VCaP (cell line): Measurements from ENCODE around the gene ANXA9.
A peak's percentile ranks its signal among the peaks of the same experiment; 100 is the strongest.

Experiments used
- H3K27ac ChIP-seq: fragments of 450-650 bp; 2 replicates; pipeline ENCODE4 v1.5.1; 2017
- TF ChIP-seq, protein P1 (sequence below): fragments of 450-650 bp; conservative IDR thresholded peaks from 2 replicates; pipeline ENCODE4 v1.5.1; 2017; ENCODE audit warnings: mild to moderate bottlenecking, moderate library complexity

Gene ANXA9

GRCh38 chr1:150976401-150976821 lies 5.7 kb upstream of the ANXA9 start:
- TF ChIP-seq, protein P1, sequence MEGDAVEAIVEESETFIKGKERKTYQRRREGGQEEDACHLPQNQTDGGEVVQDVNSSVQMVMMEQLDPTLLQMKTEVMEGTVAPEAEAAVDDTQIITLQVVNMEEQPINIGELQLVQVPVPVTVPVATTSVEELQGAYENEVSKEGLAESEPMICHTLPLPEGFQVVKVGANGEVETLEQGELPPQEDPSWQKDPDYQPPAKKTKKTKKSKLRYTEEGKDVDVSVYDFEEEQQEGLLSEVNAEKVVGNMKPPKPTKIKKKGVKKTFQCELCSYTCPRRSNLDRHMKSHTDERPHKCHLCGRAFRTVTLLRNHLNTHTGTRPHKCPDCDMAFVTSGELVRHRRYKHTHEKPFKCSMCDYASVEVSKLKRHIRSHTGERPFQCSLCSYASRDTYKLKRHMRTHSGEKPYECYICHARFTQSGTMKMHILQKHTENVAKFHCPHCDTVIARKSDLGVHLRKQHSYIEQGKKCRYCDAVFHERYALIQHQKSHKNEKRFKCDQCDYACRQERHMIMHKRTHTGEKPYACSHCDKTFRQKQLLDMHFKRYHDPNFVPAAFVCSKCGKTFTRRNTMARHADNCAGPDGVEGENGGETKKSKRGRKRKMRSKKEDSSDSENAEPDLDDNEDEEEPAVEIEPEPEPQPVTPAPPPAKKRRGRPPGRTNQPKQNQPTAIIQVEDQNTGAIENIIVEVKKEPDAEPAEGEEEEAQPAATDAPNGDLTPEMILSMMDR = no peak
- H3K27ac ChIP-seq = no peak overlapping the region

DNA sequence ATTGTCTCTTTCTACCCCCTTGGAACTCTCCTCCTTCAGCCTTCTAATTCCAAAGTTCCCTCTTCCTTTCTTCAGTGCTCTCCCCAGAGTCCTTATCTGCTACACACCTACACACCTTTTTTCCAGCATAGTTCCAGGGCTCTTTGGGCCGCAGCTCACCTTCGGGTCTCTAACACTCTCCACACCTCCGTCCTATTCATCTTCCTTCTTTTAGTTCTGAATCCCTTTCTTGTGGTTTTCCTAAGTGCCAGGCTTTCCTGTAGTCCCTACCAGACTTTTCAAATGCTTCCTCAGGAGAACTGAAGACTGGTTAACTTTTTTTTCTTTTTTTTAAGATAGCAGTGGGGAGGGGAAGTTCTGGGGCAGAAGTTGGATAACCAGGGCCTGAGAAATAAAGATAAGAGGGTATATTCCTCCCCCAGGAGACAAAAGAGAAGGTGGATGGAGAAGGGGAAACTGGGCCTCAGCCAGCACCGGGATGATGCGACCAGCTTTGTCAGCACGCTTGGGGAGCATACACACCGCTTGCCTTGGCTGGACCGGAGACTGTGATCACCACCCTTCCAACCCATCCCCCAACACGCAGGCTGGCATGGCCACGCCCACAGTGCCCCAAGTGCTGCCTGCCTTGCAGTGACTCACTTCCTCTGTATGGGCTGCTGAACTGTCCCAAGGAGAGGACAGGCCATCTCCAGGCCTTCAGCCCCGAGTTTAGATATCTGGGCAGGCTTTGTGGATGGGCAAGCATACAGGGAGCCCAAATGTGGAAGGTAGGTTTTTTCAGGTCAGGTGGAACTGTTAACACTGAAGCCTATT lies 5.0 kb upstream of the ANXA9 start:
- H3K27ac ChIP-seq = no peak overlapping the region
- TF ChIP-seq, protein P1 = no peak

GRCh38 chr1:150979092-150980056 lies 2.7 kb upstream of the ANXA9 start:
- TF ChIP-seq, protein P1 = peak; percentile 100
- H3K27ac ChIP-seq = no peak overlapping the region

DNA sequence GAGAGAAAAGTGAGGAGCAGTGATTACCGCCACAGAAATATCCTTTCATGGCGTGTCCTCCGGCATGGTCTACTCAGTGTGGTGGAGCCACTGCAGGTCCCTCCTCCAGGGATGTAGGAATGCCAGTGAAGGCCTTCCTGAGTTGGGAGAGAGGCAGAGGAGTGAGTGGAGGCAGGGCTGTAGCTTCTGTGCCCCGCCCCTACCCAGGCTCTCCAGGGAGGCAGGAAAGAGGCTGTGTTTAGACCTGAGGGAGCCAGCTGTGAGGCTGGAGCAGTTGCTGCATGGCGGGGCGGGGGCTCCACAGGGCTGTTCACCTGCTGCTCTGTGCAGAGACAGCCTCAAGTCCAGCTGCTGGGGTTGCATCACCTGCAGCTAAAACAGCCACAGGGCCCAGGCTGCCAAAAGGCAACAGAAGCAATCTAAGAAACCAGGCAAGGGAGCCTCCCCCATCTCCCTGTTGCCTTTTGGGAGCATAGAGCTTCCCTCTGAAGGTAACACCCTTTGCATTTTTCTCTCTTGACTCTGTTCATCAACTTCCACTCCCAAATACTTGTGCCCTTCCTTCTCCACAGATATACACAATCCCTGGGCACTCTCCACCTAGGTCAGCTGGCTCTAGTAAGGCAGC lies 801 bp upstream of the ANXA9 start:
- H3K27ac ChIP-seq = peak overlapping the region; percentile 37
- TF ChIP-seq, protein P1 = no peak

- TF ChIP-seq, protein P1 = no peak
These were observed 3.2 kb downstream of the ANXA9 start for GRCh38 chr1:150985179-150985825.

DNA sequence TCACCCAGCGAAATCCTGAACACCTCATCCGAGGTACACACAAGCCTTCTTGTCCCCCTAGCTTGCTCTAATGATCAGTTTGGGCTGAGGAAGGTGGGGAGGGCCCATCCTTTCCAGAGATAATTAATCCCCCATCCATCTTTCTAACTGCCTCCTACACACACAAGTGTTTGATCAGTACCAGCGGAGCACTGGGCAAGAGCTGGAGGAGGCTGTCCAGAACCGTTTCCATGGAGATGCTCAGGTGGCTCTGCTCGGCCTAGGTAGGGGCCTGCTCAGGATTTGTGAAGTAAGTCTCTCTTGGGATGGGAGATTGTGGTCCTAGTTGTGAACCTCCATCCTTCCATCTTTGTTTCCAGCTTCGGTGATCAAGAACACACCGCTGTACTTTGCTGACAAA lies 5.8 kb downstream of the ANXA9 start:
- TF ChIP-seq, protein P1 = no peak
- H3K27ac ChIP-seq = no peak overlapping the region

More at GRCh38 chr1:150985179-150985825, 3.2 kb downstream of the ANXA9 start:
- H3K27ac ChIP-seq = no peak overlapping the region
